ENCODE results near the gene KAT2A. TPM values are rescaled to one million over a fixed set of nuclear protein-coding genes. Genes with fewer than 3 reads are reported as not detected.

The KAT2A gene
- total RNA-seq, 1 experiment from 2014 or later: 41.2 TPM

DNA sequence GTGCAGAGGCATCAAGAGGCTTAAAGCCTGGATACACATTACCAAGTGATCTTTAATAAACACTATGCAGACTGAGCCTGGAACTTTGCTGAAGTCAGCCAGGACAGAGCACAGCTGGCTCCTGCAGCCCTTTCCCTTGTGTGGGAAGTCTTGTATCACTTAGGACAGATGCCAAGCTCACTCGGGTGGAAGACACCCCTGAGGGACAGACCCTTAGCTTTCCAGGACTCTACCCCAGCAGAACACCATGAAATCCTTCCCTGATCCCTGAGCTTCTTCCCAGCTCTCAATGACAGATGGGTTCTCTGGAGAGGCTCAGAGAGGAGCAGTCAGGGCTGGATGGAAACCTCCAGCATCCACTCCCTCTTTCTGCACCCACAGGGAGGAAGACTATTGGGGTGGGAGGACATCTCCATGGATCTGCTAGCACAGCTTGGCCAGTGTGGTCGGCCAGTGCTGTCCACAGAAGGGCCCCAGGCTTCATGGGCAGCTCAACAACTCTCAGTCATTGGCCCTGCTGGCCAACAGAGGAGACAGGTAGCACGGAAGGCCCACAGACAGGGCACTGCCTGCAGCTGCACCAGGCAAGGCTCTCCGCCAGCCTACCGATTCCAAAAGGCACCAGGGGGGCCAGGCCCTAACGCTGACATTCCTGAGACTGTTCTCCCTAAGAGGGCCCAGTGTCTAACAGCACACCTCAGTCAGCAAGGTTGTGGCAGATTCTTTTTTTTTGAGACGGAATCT, 17.8 kb upstream of the KAT2A start (continued):
- no peak for TF ChIP-seq JUND (IDR thresholded peaks at IDR 0.05)
- TF ChIP-seq, protein P1, sequence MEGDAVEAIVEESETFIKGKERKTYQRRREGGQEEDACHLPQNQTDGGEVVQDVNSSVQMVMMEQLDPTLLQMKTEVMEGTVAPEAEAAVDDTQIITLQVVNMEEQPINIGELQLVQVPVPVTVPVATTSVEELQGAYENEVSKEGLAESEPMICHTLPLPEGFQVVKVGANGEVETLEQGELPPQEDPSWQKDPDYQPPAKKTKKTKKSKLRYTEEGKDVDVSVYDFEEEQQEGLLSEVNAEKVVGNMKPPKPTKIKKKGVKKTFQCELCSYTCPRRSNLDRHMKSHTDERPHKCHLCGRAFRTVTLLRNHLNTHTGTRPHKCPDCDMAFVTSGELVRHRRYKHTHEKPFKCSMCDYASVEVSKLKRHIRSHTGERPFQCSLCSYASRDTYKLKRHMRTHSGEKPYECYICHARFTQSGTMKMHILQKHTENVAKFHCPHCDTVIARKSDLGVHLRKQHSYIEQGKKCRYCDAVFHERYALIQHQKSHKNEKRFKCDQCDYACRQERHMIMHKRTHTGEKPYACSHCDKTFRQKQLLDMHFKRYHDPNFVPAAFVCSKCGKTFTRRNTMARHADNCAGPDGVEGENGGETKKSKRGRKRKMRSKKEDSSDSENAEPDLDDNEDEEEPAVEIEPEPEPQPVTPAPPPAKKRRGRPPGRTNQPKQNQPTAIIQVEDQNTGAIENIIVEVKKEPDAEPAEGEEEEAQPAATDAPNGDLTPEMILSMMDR (IDR thresholded peaks at IDR 0.05 in 2 of 3, conservative IDR thresholded peaks at IDR 0.05 in 1 of 3; ENCODE audit: borderline replicate concordance in 1 of 3, insufficient read depth in 1 of 3, low read depth in 2 of 3, low read length in 2 of 3): no peak
- TF ChIP-seq POLR2AphosphoS5 (IDR thresholded peaks at IDR 0.05; ENCODE audit: low read depth, low read length): no peak

DNA sequence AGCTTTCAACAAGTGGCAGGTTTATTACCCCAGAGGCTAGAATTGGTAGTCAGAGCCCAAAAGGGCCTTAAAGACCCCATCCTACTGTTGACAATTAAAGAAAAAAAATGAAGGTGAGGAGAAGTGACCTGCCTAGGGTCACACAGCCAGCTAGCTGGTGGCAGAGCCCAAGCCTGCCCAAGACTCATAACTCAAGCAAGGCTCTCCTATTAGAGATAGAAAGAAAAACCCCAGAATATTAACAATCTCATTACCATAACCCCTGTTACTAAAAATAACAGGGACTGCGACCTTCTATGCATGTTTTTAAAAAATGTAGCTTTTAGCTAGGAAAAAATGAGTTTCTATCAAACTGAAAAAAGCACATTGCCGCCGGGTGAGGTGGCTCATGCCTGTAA, 15.5 kb upstream of the KAT2A start:
- TF ChIP-seq CBX3 (IDR thresholded peaks at IDR 0.05; ENCODE audit: low read depth): no peak
- no peak for TF ChIP-seq TCF7L2 (IDR thresholded peaks at IDR 0.05; ENCODE audit: borderline replicate concordance, extremely low read depth, insufficient read depth, insufficient read length)
- CTCF ChIA-PET: no interaction called here
- H3K36me3 ChIP-seq (ENCODE audit: control insufficient read depth in 1 of 2, insufficient read depth in 2 of 2, low read length in 2 of 2): peaks cover 4 to 16% of the 10 kb centered on the region in 2 experiments; a peak in 3 of 4 replicates
- no peak overlapping the region for H2AFZ ChIP-seq (ENCODE audit: low read depth, low read length, poor library complexity, severe bottlenecking)
- no peak overlapping the region for H3K4me3 ChIP-seq (replicated peaks in 1 of 2; ENCODE audit: low read depth in 1 of 2, low read length in 2 of 2)
- BruUV-seq (replicated peaks): no TSS peak
- DNase-seq (ENCODE audit: low read depth, low spot score): no peak
- no peak for ATAC-seq
- RAD21 ChIA-PET (ENCODE audit: low non-redundant PET in 1 of 2, low total read pairs in 2 of 2, uncharacterized antibody in 2 of 2, unreplicated experiment in 2 of 2): no interaction called here
- H3K4me1 ChIP-seq (ENCODE audit: control insufficient read depth in 1 of 2, insufficient read depth in 2 of 2, low read length in 2 of 2): peaks cover 0 to 11% of the 10 kb centered on the region in 2 experiments; a peak in 2 of 4 replicates
- H3K4me2 ChIP-seq (ENCODE audit: low read length): no peak overlapping the region
- no peaks in the 10 kb centered on the region for H3K27me3 ChIP-seq (ENCODE audit: insufficient read depth, low read length)
- H4K20me1 ChIP-seq (ENCODE audit: insufficient read depth): no peaks in the 10 kb centered on the region
- no peak overlapping the region for H3K27ac ChIP-seq (ENCODE audit: low read depth, low read length)
- intact Hi-C loops (cut with micrococcal nuclease): no loop called here
- peaks cover 96% of the 10 kb centered on the region for H3K79me2 ChIP-seq (ENCODE audit: insufficient read depth, low read length)
- POLR2A ChIA-PET: no interaction called here
- no peaks in the 10 kb centered on the region for H3K9me3 ChIP-seq (ENCODE audit: control insufficient read depth in 1 of 2, insufficient read depth in 1 of 2, low read depth in 1 of 2, low read length in 2 of 2)
- H3K9ac ChIP-seq (ENCODE audit: low read length): no peak overlapping the region
- no peaks in the 10 kb centered on the region for H3K9me2 ChIP-seq (ENCODE audit: insufficient read depth)
